ENCODE measurements around the gene ZCCHC7.
"Not testable (repeated sequence)": the region's sequence is repeated elsewhere in the genome, so short reads cannot be mapped to it uniquely, and the experiment has no call there.

ZCCHC7 gene

GRCh38 chr9:37119907-37120842 is at the start of gene ZCCHC7:
TSS of gene ZCCHC7 (plus strand) at chr9:37120574.
- DNase-seq (ENCODE audit: low spot score) = peak; percentile 98

DNA sequence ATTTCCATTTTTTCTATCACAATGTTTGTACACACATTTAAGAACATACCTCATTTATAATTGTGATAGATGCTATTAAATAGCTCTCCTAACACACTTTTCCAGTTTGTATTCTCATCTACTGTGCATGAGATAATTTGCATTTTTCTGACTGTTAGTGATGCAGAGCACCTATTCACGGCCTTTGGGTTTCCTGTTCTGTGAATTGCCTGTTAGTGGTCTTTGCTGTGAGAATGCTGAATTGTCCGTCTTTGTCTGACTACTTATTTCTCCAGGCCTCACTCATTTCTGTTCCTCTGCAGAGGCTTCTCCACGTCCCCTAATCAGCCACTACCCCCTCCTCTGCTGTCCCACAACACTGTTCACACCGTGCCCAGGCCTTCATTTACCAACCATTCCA is 45.6 kb upstream of the ZCCHC7 start:
- not testable (repeated sequence) for DNase-seq (ENCODE audit: low spot score)

GRCh38 chr9:37079370-37080164 is 40.8 kb upstream of the ZCCHC7 start:
- DNase-seq (ENCODE audit: low spot score) = peak; percentile 97

GRCh38 chr9:37080165-37080628 is 40.2 kb upstream of the ZCCHC7 start:
- DNase-seq (ENCODE audit: low spot score) = not testable (repeated sequence)

DNA sequence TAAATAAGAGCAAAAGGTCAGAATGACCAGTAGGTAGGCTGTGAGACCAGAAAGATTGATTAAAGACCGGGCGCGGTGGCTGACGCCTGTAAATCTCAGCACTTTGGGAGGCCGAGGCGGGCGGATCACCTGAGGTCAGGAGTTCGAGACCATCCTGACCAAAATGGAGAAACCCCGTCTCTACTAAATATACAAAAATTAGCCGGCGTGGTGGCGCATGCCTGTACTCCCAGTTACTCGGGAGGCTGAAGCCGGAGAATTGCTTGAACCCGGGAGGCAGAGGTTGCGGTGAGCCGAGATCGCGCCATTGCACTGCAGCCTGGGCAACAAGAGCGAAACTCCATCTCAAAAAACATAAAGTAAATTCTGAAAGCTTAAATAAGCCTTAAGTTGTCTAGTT is 38.9 kb upstream of the ZCCHC7 start:
- not testable (repeated sequence) for DNase-seq (ENCODE audit: low spot score)

GRCh38 chr9:37082214-37082765 is 38.1 kb upstream of the ZCCHC7 start:
- DNase-seq (ENCODE audit: low spot score) = no peak

DNA sequence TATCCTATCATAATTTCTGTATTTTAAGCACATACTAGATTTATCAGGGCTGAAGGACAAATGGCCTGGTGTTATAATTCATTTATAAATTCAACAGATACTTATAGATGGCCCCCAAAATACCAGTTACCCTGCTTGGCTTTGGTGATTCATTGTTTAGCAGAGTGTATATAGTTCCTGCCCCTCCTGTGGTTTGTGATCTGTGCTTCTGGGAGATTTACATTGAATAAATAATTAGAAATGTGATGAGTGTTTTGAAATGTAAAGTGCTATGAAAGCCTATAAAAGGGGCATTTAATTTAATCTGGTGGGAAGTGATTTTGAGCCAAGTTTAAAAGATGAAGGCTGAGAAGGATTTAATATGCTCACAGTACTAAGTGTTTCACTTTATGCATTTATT is 36.7 kb upstream of the ZCCHC7 start:
- DNase-seq (ENCODE audit: low spot score) = no peak

DNA sequence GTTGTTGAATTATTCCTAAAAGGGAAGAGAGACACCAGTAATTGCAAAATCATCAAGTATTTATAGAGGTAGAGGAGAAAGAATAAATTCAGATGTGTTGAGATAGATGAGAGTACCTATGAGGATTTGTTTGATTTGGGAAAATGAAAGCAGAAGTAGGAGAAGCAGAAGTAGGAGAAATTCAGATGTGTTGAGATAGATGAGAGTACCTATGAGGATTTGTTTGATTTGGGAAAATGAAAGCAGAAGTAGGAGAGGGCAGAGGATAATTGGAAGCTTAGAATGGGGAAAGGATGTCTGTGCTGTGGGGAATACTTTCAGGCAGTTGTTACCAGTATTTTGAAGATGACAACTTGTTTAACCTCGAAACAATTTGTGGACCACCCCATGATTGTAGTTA is 35.1 kb upstream of the ZCCHC7 start:
- DNase-seq (ENCODE audit: low spot score) = no peak

DNA sequence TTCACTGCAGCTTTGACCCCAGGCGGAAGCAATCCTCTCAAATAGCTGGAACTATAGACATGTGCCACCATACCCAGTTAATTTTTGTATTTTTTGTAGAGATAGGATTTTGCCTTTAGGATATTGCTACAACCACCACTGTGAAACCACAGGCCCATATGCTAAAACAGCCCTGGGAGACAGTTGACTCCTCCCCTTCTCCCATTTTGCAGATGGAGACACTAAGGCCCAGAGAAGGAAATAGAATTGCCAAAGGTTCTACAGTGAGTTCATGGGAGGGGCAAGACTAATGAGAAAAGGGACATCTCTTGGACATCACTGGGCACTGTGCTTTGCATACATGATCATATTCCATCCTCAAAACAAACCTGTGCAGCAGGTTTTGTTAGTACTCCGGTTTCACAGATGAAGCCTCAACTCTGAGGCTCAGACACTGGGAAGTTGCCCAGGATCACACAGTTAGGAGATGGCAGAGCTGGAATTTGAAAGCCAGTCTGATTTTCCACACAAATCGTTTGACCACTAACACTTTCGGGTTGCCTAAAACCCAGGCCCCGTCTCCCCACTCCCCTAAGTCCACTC is 27.6 kb upstream of the ZCCHC7 start:
- DNase-seq (ENCODE audit: low spot score) = not testable (repeated sequence)

GRCh38 chr9:37094751-37095150 is 25.6 kb upstream of the ZCCHC7 start:
- DNase-seq (ENCODE audit: low spot score) = no peak

DNA sequence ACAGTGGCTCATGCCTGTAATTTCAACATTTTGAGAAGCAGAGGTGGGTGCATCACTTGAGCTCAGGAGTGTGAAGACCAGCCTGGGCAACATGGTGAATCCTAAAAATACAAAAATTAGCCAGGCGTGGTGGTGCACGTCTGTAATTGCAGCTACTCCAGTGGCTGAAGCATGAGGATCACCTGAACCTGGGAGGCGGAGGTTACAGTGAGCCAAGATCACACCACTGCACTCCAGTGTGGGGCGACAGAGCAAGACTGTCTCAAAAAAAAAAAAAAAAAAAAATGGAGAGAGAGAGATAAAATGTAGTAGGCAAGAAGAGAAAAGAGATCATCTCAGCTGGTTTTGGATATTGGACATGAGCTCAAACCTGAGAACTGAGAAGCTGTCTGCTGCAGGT is 23.7 kb upstream of the ZCCHC7 start:
- DNase-seq (ENCODE audit: low spot score) = no peak

DNA sequence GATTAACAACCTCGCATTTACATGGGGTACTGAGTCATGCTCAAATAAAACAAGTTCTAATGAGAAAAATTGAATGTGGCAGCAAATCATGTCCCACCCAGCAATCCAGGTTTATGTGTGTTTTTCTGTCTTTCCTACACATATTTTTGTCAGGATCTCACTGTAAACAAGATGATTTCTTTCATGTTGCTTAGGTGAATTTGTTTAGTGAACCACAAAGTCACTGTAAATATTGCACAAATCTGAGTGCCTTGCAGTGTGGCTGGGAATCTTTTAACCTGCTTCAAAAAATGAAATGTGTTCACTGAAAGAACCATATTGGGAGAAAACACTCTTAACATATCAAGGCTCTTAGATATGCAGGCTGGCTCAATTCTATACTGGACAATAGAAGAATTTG is 23.1 kb upstream of the ZCCHC7 start:
- DNase-seq (ENCODE audit: low spot score) = no peak

DNA sequence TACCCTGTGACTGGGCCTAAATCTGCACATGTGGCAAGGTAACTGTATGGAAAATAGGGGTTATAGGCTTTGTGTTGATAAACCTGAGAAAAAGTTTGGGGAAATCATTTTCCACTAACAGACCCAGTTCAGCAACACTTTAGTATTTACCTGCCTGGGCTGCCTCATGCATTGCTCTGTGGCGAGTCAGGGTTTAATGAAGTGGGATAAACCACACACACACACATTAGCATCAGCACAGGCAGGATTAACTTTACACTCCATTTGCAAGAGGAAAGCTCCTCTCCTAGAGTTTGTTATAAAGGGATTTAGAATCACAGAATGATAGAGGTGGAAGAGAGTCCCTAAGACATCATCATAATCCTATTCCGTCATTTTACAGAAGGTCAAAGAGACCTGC is 20.0 kb upstream of the ZCCHC7 start:
- no peak for DNase-seq (ENCODE audit: low spot score)

- DNase-seq (ENCODE audit: low spot score) = no peak
These were observed 19.6 kb upstream of the ZCCHC7 start for GRCh38 chr9:37100741-37101140.

DNA sequence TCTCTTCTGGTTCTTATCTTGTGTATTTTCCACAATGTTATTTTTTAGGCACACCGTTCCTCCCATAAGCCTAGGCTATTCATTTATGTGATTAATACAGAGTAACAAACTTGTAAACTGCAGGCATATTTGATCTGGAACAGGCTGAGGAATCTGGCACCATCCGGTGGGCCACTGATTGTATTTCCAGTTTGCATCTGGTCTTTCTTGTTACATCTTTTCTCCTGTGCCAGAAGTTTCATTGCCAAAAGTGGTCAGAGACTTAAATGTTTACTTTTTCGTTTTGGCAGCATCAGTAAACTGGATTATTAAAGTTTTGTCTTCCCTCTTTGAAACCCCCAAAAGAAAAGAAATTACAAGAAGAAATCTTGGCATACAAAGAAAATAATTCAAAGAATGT is 17.9 kb upstream of the ZCCHC7 start:
- DNase-seq (ENCODE audit: low spot score) = no peak

DNA sequence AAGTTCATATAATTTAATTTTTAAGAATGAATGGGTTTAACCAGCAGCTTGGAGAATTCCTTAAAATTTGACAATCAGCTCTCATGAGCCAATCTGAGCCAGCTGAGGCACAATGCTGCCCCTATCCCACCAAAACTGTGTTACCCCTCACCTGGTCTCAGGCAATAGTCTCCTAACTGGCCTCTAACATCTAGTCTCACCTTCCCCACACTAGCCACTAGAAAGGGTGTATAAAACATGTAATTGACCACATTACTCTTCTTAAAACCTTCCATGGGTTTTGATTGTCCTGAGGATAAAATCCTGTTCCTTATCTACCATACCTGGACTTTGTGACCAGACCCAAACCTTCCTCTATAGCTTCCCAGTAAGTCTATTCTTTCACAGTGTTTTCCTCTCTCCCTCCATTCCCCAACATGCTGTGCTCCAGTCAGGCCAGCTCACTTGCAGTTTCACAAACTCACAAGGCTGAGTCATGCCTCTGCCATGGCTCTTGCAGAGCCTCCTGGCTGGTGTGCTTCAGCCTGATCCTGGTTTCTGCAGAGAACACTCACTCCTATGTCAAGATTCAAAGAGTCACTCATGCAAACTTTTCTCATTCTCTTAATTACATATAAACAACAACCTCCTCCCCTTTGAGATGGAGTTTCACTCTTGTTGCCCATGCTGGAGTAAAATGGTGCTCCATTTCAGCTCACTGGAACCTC is 16.0 kb upstream of the ZCCHC7 start:
- peak; percentile 65 for DNase-seq (ENCODE audit: low spot score)

GRCh38 chr9:37105234-37105633 is 15.1 kb upstream of the ZCCHC7 start:
- DNase-seq (ENCODE audit: low spot score) = no peak

DNA sequence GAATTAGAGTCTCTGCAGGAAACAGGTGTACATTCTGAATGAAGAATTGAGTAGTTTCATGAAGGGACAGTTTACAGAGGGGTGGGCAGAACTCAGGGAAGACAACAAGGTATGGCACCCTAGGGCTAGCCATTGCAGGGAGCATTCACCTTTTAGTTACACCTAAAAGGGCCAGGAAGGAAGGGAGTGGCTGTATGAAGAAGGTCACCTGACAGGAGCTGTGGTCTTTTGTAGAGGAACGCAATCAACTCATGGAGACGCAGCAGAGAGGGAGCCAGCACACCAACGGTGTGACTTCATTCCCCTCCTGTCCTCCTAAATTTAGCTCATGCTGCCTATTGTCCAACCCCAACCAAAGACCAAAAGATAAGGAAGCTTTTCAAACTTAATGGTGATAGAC is 12.7 kb upstream of the ZCCHC7 start:
- DNase-seq (ENCODE audit: low spot score) = no peak

DNA sequence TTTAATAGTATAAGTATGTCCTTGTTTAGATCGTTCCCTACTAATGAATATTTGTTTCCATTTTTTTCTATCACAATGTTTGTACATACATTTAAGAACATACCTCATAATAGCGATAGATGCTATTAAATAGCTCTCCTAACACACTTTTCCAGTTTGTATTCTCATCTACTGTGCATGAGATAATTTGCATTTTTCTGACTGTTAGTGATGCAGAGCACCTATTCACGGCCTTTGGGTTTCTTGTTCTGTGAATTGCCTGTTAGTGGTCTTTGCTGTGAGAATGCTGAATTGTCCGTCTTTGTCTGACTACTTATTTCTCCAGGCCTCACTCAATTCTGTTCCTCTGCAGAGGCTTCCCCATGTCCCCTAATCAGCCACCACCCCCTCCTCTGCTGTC is 5.9 kb upstream of the ZCCHC7 start:
- not testable (repeated sequence) for DNase-seq (ENCODE audit: low spot score)

DNA sequence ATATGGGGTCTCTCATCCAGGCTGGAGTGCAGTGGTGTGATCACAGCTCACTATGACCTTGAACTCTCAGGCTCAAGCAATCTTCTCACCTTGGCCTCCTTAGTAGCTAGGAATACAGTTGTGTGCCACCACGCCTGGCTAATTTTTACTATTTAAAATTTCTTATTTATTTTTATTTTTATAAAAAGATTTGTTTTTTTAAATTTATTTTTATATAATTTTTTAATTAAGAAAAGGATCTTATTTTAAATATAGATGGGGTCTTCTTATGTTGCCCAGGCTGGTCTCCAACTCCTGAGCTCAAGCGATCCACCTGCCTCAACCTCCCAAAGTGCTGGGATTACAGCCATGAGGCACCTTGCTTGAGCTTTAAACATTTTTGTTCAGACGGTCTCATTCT is 2.4 kb upstream of the ZCCHC7 start:
- DNase-seq (ENCODE audit: low spot score) = no peak

- no peak for DNase-seq (ENCODE audit: low spot score)
These were observed 1.0 kb upstream of the ZCCHC7 start for GRCh38 chr9:37119360-37119759.
